CD14-positive monocyte (primary cell): Measurements from ENCODE around the gene ZXDC. TPM values are rescaled to one million over a fixed set of nuclear protein-coding genes. Genes with fewer than 3 reads are reported as not detected.

Experiments
- DNase-seq, 3 donors: peaks; one replicate each; pipeline ENCODE4 v3.0.0-alpha.2; 2011 to 2022
- H2AFZ ChIP-seq: 2 replicates; pipeline ENCODE4 v1.6.0; 2012; ENCODE audit warnings: mild to moderate bottlenecking, low read depth, low read length, inconsistent platforms; ENCODE audit not compliant: insufficient read depth, poor library complexity, severe bottlenecking
- H3K27ac ChIP-seq, 2 donors: 1 replicate in 1 of 2; 2 replicates in 1 of 2; pipeline ENCODE4 v1.5.1; 2012 to 2013; ENCODE audit warnings: low read length in 2 of 2, control low read depth in 1 of 2, inconsistent platforms in 1 of 2, low read depth in 1 of 2, mild to moderate bottlenecking in 1 of 2
- H3K27me3 ChIP-seq, 2 donors: one replicate each; pipeline versions ENCODE4 v1.6.0 to v1.6.1; 2011 to 2013; ENCODE audit warnings: low read length in 2 of 2; ENCODE audit not compliant: control insufficient read depth in 2 of 2, insufficient read depth in 2 of 2
- H3K36me3 ChIP-seq, 2 donors: replicated peaks in 1 of 2; 1 replicate in 1 of 2; 2 replicates in 1 of 2; pipeline versions ENCODE4 v1.5.1 to v1.6.1; 2012 to 2013; ENCODE audit warnings: low read length in 2 of 2, control low read depth in 1 of 2, inconsistent platforms in 1 of 2, mild to moderate bottlenecking in 1 of 2; ENCODE audit not compliant: insufficient read depth in 2 of 2, control insufficient read depth in 1 of 2
- H3K4me1 ChIP-seq, 2 donors: 1 replicate in 1 of 2; 2 replicates in 1 of 2; pipeline versions ENCODE4 v1.5.1 to v1.6.1; 2012 to 2013; ENCODE audit warnings: low read length in 2 of 2, control low read depth in 1 of 2, inconsistent platforms in 1 of 2, mild to moderate bottlenecking in 1 of 2, moderate library complexity in 1 of 2; ENCODE audit not compliant: insufficient read depth in 2 of 2, control insufficient read depth in 1 of 2
- H3K4me2 ChIP-seq: replicated peaks from 2 replicates; pipeline ENCODE3; 2012; ENCODE audit warnings: low read length, moderate library complexity, mild to moderate bottlenecking; ENCODE audit not compliant: poor library complexity, severe bottlenecking; ENCODE audit errors: extremely low read depth
- H3K4me3 ChIP-seq, 3 experiments: fragments of 200-600 bp in 1 of 3; sonication (generic) in 1 of 3; replicated peaks in 1 of 3; 1 replicate in 2 of 3; 2 replicates in 1 of 3; pipeline ENCODE4 v1.5.1; 2011 to 2013; ENCODE audit warnings: low read length in 3 of 3, mild to moderate bottlenecking in 3 of 3, control low read depth in 2 of 3, low read depth in 2 of 3, inconsistent platforms in 1 of 3, moderate library complexity in 1 of 3
- H3K79me2 ChIP-seq: 2 replicates; pipeline ENCODE4 v1.6.0; 2012; ENCODE audit warnings: mild to moderate bottlenecking, control low read depth, inconsistent platforms, low read length, moderate library complexity; ENCODE audit not compliant: insufficient read depth
- H3K9ac ChIP-seq: 2 replicates; pipeline ENCODE4 v1.6.0; 2017; ENCODE audit warnings: low read length, mild to moderate bottlenecking; ENCODE audit not compliant: insufficient read depth, poor library complexity, severe bottlenecking
- H3K9me3 ChIP-seq, 2 donors: replicated peaks in 1 of 2; 1 replicate in 1 of 2; 2 replicates in 1 of 2; pipeline versions ENCODE4 v1.5.1 to v1.6.1; 2012 to 2013; ENCODE audit warnings: low read length in 2 of 2, control low read depth in 1 of 2; ENCODE audit not compliant: control insufficient read depth in 1 of 2, insufficient read depth in 1 of 2
- H4K20me1 ChIP-seq: 2 replicates; pipeline ENCODE4 v1.6.0; 2012; ENCODE audit warnings: mild to moderate bottlenecking, low read length, control low read depth, moderate library complexity; ENCODE audit not compliant: insufficient read depth
- H3K27ac Mint-ChIP-seq, 7 donors: one replicate each; pipeline ENCODE4 v1.8.0; 2020; ENCODE audit warnings: mild to moderate bottlenecking in 7 of 7, mixed read lengths in 7 of 7, moderate library complexity in 6 of 7, inconsistent platforms in 2 of 7
- H3K27me3 Mint-ChIP-seq, 3 donors: one replicate each; pipeline ENCODE4 v1.8.0; 2021 to 2022; ENCODE audit warnings: low read depth in 3 of 3, mild to moderate bottlenecking in 3 of 3, mixed read lengths in 3 of 3, moderate library complexity in 3 of 3, inconsistent platforms in 1 of 3
- H3K36me3 Mint-ChIP-seq, 2 donors: one replicate each; pipeline ENCODE4 v1.8.0; 2020; ENCODE audit warnings: mixed read lengths in 2 of 2, inconsistent platforms in 1 of 2, mild to moderate bottlenecking in 1 of 2
- H3K4me1 Mint-ChIP-seq: one replicate; pipeline ENCODE4 v1.8.0; 2020; ENCODE audit warnings: mild to moderate bottlenecking, mixed read lengths
- H3K4me3 Mint-ChIP-seq, 2 donors: one replicate each; pipeline ENCODE4 v1.8.0; 2020; ENCODE audit warnings: mild to moderate bottlenecking in 2 of 2, mixed read lengths in 2 of 2, moderate library complexity in 1 of 2
- H3K9me3 Mint-ChIP-seq, 7 donors: one replicate each; pipeline ENCODE4 v1.8.0; 2020 to 2022; ENCODE audit warnings: mixed read lengths in 7 of 7, mild to moderate bottlenecking in 6 of 7, moderate library complexity in 6 of 7, inconsistent platforms in 2 of 7
- CTCF ChIP-seq: fragments of 200-600 bp; IDR thresholded peaks from one replicate; pipeline ENCODE4 v1.8.0; 2022; ENCODE audit warnings: antibody characterized with exemption, mild to moderate bottlenecking
- WGBS: methylation state at CpG from one replicate; pipeline ENCODE4 v1.1.5; 2013; ENCODE audit warnings: missing lambda C conversion rate; ENCODE audit not compliant: insufficient coverage; 5-methylcytosine and 5-hydroxymethylcytosine counted together
- intact Hi-C, 2 donors: fragments of 100-400 bp; cut with micrococcal nuclease; formaldehyde crosslinking; loops; one replicate each; pipeline versions ENCODE4 v1.15.0 to v1.15.1; 2023
- polyA plus RNA-seq, 3 donors: library from polyadenylated mRNA; depleted of rRNA in 1 of 3; unstranded in 2 of 3; stranded (reverse) in 1 of 3; fragments of 300-500 nt in 2 of 3; fragments of >200 nt in 1 of 3; fragmentation: Illumina TruSeq in 2 of 3; gene quantifications; 1 replicate in 2 of 3; 2 replicates in 1 of 3; pipeline ENCODE4 v1.2.3, GENCODE V29; 2012 to 2021

Gene ZXDC
- polyA plus RNA-seq, 3 donors: 6.3 to 44.8 (median 9.7) TPM

GRCh38 chr3:126482503-126483255 is 7.0 kb upstream of the ZXDC start:
- Mint-ChIP-seq H3K27ac (no peak overlapping the region), H3K36me3 (no peaks in the 10 kb centered on the region), H3K9me3 (peaks cover 0 to 2% (median 0%) of the 10 kb centered on the region in 7 donors), H3K4me3 (no peak overlapping the region), H3K27me3 (peaks cover 0 to 3% (median 2%) of the 10 kb centered on the region in 3 donors), H3K4me1 (peaks cover 9% of the 10 kb centered on the region)
- H3K4me1 ChIP-seq: peaks cover 6 to 8% of the 10 kb centered on the region in 2 donors
- no peak overlapping the region for H3K9ac ChIP-seq
- DNase-seq: no peak
- no peak for TF ChIP-seq CTCF
- H3K4me2 ChIP-seq: no peak overlapping the region
- H3K27me3 ChIP-seq: no peaks in the 10 kb centered on the region
- H3K27ac ChIP-seq: no peak overlapping the region
- no peaks in the 10 kb centered on the region for H4K20me1 ChIP-seq
- WGBS: 81% methylated on average over 15 of the region's 15 CpGs
- H2AFZ ChIP-seq: no peak overlapping the region
- H3K79me2 ChIP-seq: no peaks in the 10 kb centered on the region
- no peak overlapping the region for H3K4me3 ChIP-seq
- intact Hi-C loops: no loop called here
- no peaks in the 10 kb centered on the region for H3K36me3 ChIP-seq
- H3K9me3 ChIP-seq: no peaks in the 10 kb centered on the region

GRCh38 chr3:126481808-126482502 is 6.3 kb upstream of the ZXDC start:
- no peak overlapping the region for H3K27ac ChIP-seq
- no peaks in the 10 kb centered on the region for H3K27me3 ChIP-seq
- DNase-seq: no peak
- H3K79me2 ChIP-seq: no peaks in the 10 kb centered on the region
- Mint-ChIP-seq H3K9me3 (peaks cover 0 to 2% (median 0%) of the 10 kb centered on the region in 7 donors), H3K4me1 (peaks cover 6% of the 10 kb centered on the region), H3K36me3 (no peaks in the 10 kb centered on the region), H3K27me3 (peaks cover 0 to 3% (median under 1%) of the 10 kb centered on the region in 3 donors), H3K4me3 (no peak overlapping the region), H3K27ac (no peak overlapping the region)
- no peaks in the 10 kb centered on the region for H4K20me1 ChIP-seq
- no peaks in the 10 kb centered on the region for H3K9me3 ChIP-seq
- no peak for TF ChIP-seq CTCF
- 94% methylated on average over 16 of the region's 16 CpGs for WGBS
- H3K9ac ChIP-seq: no peak overlapping the region
- peaks cover 2 to 3% of the 10 kb centered on the region in 2 donors for H3K4me1 ChIP-seq
- no peak overlapping the region for H3K4me2 ChIP-seq
- intact Hi-C loops: no loop called here
- no peaks in the 10 kb centered on the region for H3K36me3 ChIP-seq
- no peak overlapping the region for H2AFZ ChIP-seq
- no peak overlapping the region for H3K4me3 ChIP-seq
